Endothelial cell of umbilical vein (primary cell): Measurements from ENCODE around the gene ATOSA. TPM values are rescaled to one million over a fixed set of nuclear protein-coding genes. Genes with fewer than 3 reads are reported as not detected.

ENCODE experiments used
- BruUV-seq: library from RNA; stranded (reverse); fragments of 400-500 nt; replicated peaks from 2 replicates; lab custom pipeline; 2021; lab: Mats Ljungman, UMichigan
- CTCF ChIA-PET: fragments of 300-600, 350-600 bp; sonication (Branson Sonifier 250); formaldehyde crosslinking; loops from one replicate; lab custom pipeline; 2021; ENCODE audit warnings: antibody characterized with exemption, inconsistent platforms; lab: Charles Lee
- POLR2A ChIA-PET: fragments of 300-600, 350-600 bp; sonication (Branson Sonifier 250); formaldehyde crosslinking; loops from one replicate; lab custom pipeline; 2021; ENCODE audit warnings: antibody characterized with exemption, inconsistent platforms; lab: Charles Lee
- DNase-seq: peaks from one replicate; pipeline ENCODE4 v3.0.0-alpha.2; 2011; ENCODE audit warnings: low read depth, low spot score
- FAIRE-seq: peaks from 2 replicates; lab custom pipeline; 2011; peaks lifted over from hg19 to GRCh38; lab: Jason Lieb, UNC
- H2AFZ ChIP-seq: 2 replicates; pipeline ENCODE4 v1.6.0; 2012; ENCODE audit warnings: low read depth, low read length, control low read depth, inconsistent platforms
- H3K27ac ChIP-seq: 2 replicates; pipeline ENCODE4 v1.5.1; 2011; ENCODE audit warnings: low read depth, mild to moderate bottlenecking, control low read depth, low read length, moderate library complexity; ENCODE audit not compliant: insufficient read depth
- H3K27me3 ChIP-seq, 2 experiments: 2 replicates each; pipeline versions ENCODE4 v1.6.0 to v1.6.1; 2011; ENCODE audit warnings: low read length in 2 of 2, mixed read lengths in 1 of 2; ENCODE audit not compliant: control insufficient read depth in 2 of 2, insufficient read depth in 2 of 2
- H3K36me3 ChIP-seq, 2 experiments: 2 replicates in 1 of 2; 3 replicates in 1 of 2; pipeline ENCODE4 v1.5.1; 2011; ENCODE audit warnings: low read length in 2 of 2, mild to moderate bottlenecking in 1 of 2, moderate library complexity in 1 of 2; ENCODE audit not compliant: control insufficient read depth in 2 of 2, insufficient read depth in 2 of 2; ENCODE audit errors: extremely low read depth in 1 of 2
- H3K4me1 ChIP-seq: 3 replicates; pipeline ENCODE4 v1.5.1; 2011; ENCODE audit warnings: mild to moderate bottlenecking, low read length; ENCODE audit not compliant: control insufficient read depth, insufficient read depth; ENCODE audit errors: extremely low read depth
- H3K4me2 ChIP-seq: 2 replicates; pipeline ENCODE4 v1.6.1; 2011; ENCODE audit warnings: low read length, control low read depth, mixed read lengths; ENCODE audit not compliant: insufficient read depth
- H3K4me3 ChIP-seq, 3 experiments: fragments of 200-600 bp in 1 of 3; sonication (generic), shearing (Covaris generic) in 1 of 3; replicated peaks in 1 of 3; 2 replicates each; pipeline ENCODE4 v1.5.1; 2011 to 2016; ENCODE audit warnings: control low read depth in 3 of 3, low read length in 3 of 3, mild to moderate bottlenecking in 2 of 3, inconsistent platforms in 1 of 3, low read depth in 1 of 3, moderate library complexity in 1 of 3; ENCODE audit not compliant: insufficient read depth in 1 of 3
- H3K79me2 ChIP-seq: 2 replicates; pipeline ENCODE4 v1.6.0; 2012; ENCODE audit warnings: low read length, inconsistent platforms; ENCODE audit not compliant: control insufficient read depth, insufficient read depth
- H3K9ac ChIP-seq: replicated peaks from 2 replicates; pipeline ENCODE3; 2011; ENCODE audit warnings: low read length, control low read depth; ENCODE audit not compliant: insufficient read depth; ENCODE audit errors: extremely low read depth
- H3K9me1 ChIP-seq: replicated peaks from 3 replicates; pipeline ENCODE4 v1.6.0; 2011; ENCODE audit warnings: mild to moderate bottlenecking, low read length; ENCODE audit not compliant: control insufficient read depth, insufficient read depth; ENCODE audit errors: extremely low read depth
- H3K9me3 ChIP-seq: replicated peaks from 2 replicates; pipeline ENCODE4 v1.5.1; 2012; ENCODE audit warnings: low read length, inconsistent platforms; ENCODE audit not compliant: control insufficient read depth, insufficient read depth
- H4K20me1 ChIP-seq: replicated peaks from 2 replicates; pipeline ENCODE3; 2011; ENCODE audit warnings: mild to moderate bottlenecking, low read length; ENCODE audit not compliant: control insufficient read depth, insufficient read depth; ENCODE audit errors: extremely low read depth
- EZH2 ChIP-seq: IDR thresholded peaks from 2 replicates; pipeline ENCODE4 v1.6.1; 2012; ENCODE audit warnings: borderline replicate concordance, low read depth, mild to moderate bottlenecking, moderate library complexity, low read length, inconsistent platforms; ENCODE audit not compliant: severe bottlenecking
- FOS ChIP-seq: IDR thresholded peaks from 2 replicates; pipeline ENCODE4 v1.6.1; 2011; ENCODE audit warnings: mild to moderate bottlenecking, low read length, moderate library complexity, borderline replicate concordance; ENCODE audit not compliant: insufficient read depth
- GATA2 ChIP-seq: IDR thresholded peaks from 2 replicates; pipeline ENCODE4 v1.7.0; 2011; ENCODE audit warnings: low read depth, mild to moderate bottlenecking, moderate library complexity, mixed read lengths, low read length; ENCODE audit not compliant: insufficient read length, insufficient read depth
- JUN ChIP-seq: IDR thresholded peaks from 2 replicates; pipeline ENCODE4 v1.6.1; 2011; ENCODE audit warnings: borderline replicate concordance, low read depth; ENCODE audit not compliant: insufficient read length, insufficient read depth
- MAX ChIP-seq: IDR thresholded peaks from 2 replicates; pipeline ENCODE4 v1.6.1; 2011; ENCODE audit not compliant: insufficient read depth, insufficient read length
- MYC ChIP-seq: IDR thresholded peaks from one replicate; pipeline ENCODE4 v1.6.1; 2011; ENCODE audit warnings: mild to moderate bottlenecking, low read depth, low read length
- POLR2A ChIP-seq: IDR thresholded peaks from 2 replicates; pipeline ENCODE4 v1.6.1; 2012; ENCODE audit warnings: low read depth, mild to moderate bottlenecking, control low read depth, low read length
- POLR2AphosphoS5 ChIP-seq: IDR thresholded peaks from 2 replicates; pipeline ENCODE4 v1.6.1; 2012; ENCODE audit warnings: low read depth, mild to moderate bottlenecking, control low read depth, low read length, moderate library complexity; ENCODE audit not compliant: insufficient read depth
- dilution Hi-C: fragments of 300-500 bp; cut with MboI; formaldehyde crosslinking; loops from one replicate; pipeline ENCODE4 v1.15.0; 2019; ENCODE audit warnings: low sequenced_read_pairs; ENCODE audit not compliant: extremely low pct_ligation_motif_present
- intact Hi-C: fragments of 100-400 bp; cut with micrococcal nuclease; formaldehyde crosslinking; loops from one replicate; pipeline ENCODE4 v1.10.0; 2022
- polyA plus RNA-seq, 4 experiments: library from polyadenylated mRNA; depleted of rRNA in 3 of 4; stranded (reverse) in 3 of 4; unstranded in 1 of 4; fragments of >200 nt; gene quantifications; 2 replicates each; pipeline versions ENCODE4 v1.2.1 to v1.2.3, GENCODE V29; 2011 to 2012; ENCODE audit warnings: missing spikeins in 1 of 4
- total RNA-seq: library from RNA; stranded (reverse); gene quantifications from 2 replicates; pipeline ENCODE4 v1.2.3, GENCODE V29; 2021
- TF ChIP-seq, protein P1 (sequence below), 2 donors: IDR thresholded peaks; 1 replicate in 1 of 2; 2 replicates in 1 of 2; pipeline ENCODE4 v1.5.1; 2011; ENCODE audit warnings: low read length in 2 of 2, mild to moderate bottlenecking in 2 of 2, moderate library complexity in 2 of 2, control low read depth in 1 of 2, inconsistent platforms in 1 of 2, low read depth in 1 of 2; ENCODE audit not compliant: insufficient read depth in 1 of 2; ENCODE audit errors: extremely low read depth in 1 of 2

ATOSA gene
- total and polyA plus RNA-seq, 2 donors (not counting 3 experiments of a cell fraction or from before 2014, with no cell fraction given), result 19.4 to 41.1 TPM

GRCh38 chr15:52683580-52683979 lies 4.4 kb upstream of the ATOSA start:
- dilution Hi-C loops, result no loop called here
- Histone ChIP-seq H3K27ac (no peak overlapping the region), H3K4me2 (no peak overlapping the region), H3K9ac (no peak overlapping the region), H4K20me1 (no peaks in the 10 kb centered on the region), H2AFZ (no peak overlapping the region), H3K79me2 (no peaks in the 10 kb centered on the region), H3K9me3 (no peaks in the 10 kb centered on the region), H3K27me3 (peaks cover 11 to 21% of the 10 kb centered on the region in 2 experiments), H3K9me1 (no peaks in the 10 kb centered on the region), H3K4me3 (no peak overlapping the region), H3K4me1 (peaks cover 3% of the 10 kb centered on the region), H3K36me3 (no peaks in the 10 kb centered on the region)
- CTCF ChIA-PET, result no interaction called here
- DNase-seq, result no peak
- intact Hi-C loops, result no loop called here
- no TSS peak for BruUV-seq
- POLR2A ChIA-PET, result no interaction called here
- TF ChIP-seq, protein P1, sequence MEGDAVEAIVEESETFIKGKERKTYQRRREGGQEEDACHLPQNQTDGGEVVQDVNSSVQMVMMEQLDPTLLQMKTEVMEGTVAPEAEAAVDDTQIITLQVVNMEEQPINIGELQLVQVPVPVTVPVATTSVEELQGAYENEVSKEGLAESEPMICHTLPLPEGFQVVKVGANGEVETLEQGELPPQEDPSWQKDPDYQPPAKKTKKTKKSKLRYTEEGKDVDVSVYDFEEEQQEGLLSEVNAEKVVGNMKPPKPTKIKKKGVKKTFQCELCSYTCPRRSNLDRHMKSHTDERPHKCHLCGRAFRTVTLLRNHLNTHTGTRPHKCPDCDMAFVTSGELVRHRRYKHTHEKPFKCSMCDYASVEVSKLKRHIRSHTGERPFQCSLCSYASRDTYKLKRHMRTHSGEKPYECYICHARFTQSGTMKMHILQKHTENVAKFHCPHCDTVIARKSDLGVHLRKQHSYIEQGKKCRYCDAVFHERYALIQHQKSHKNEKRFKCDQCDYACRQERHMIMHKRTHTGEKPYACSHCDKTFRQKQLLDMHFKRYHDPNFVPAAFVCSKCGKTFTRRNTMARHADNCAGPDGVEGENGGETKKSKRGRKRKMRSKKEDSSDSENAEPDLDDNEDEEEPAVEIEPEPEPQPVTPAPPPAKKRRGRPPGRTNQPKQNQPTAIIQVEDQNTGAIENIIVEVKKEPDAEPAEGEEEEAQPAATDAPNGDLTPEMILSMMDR (IDR thresholded peaks at IDR 0.05; ENCODE audit: extremely low read depth in 1 of 2, insufficient read depth in 1 of 2, low read depth in 1 of 2, low read length in 2 of 2), result no peak
- TF ChIP-seq POLR2A, result no peak
- no peak for TF ChIP-seq MYC
- TF ChIP-seq POLR2AphosphoS5, result no peak
- no peak for TF ChIP-seq GATA2
- no peak for TF ChIP-seq JUN
- TF ChIP-seq EZH2, result no peak
- TF ChIP-seq MAX, result no peak
- TF ChIP-seq FOS, result no peak
- FAIRE-seq, result no peak
